Embryonic facial prominence (tissue), 1 donor: ENCODE measurements around the gene CRYGB.
A peak's percentile ranks its signal among the peaks of the same experiment; 100 is the strongest.
"Not testable (repeated sequence)": the region's sequence is repeated elsewhere in the genome, so short reads cannot be mapped to it uniquely, and the experiment has no call there.

Source experiments
- DNase-seq: peaks from one replicate; pipeline ENCODE4 v3.0.0-alpha.2; 2016; ENCODE audit errors: extremely low spot score

Gene CRYGB

DNA sequence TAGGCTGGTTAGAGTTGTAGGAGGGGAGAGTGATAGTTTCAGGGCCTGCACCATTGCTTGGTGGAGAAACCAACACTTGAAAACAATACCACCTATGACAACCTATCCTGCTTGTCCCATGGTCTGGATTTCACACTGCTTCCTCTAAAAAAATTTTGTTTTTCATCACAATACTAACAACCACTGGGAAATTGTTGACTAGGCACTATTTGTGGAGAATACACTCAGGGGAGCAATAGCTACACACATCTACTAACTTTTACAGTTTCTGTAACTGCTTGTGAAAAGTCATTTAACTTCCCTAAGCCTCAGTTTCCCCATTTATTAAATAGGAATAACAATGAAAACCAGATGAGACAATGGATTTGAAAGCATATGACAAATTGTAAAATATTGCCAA, 4.1 kb upstream of the CRYGB start:
- no peak for DNase-seq

DNA sequence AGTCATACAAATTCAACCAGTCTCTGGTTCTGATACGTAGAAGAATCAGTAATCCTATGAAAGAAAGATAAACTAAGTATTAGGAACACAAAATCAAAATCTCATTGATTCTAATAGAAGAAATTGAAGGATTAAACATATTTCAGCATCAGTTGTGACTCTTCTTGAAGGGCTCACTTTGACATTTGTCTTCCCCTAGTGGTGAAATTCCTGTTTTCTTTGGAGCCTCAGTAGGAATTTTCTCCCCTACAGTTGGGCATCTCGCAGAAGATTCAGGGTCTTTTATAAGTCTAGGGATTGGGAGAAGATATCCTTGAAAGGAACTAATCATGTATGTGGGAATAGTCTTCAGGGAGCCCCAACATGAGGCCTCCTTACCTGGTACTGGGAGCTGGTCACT, 2.8 kb upstream of the CRYGB start:
- no peak for DNase-seq

DNA sequence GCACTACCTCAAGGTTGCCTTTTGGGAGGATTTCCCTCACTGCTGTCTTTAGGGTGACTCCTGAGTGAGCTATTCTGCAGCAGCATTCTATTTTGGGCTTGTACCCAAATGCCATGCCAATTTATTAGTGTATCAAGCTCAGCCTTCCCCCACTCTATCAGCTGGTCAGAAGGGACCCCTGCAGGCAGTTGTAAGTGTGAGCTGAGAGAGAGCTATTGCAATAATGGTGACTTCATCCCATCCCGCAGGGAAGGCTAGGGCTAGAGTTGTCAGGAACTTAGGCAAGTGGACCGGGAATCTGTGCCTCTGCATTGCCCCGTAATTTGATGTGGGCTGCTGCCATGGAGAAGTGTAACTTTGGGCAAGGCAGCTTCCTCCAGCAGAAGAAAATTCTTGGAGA, 1.8 kb upstream of the CRYGB start:
- no peak for DNase-seq

DNA sequence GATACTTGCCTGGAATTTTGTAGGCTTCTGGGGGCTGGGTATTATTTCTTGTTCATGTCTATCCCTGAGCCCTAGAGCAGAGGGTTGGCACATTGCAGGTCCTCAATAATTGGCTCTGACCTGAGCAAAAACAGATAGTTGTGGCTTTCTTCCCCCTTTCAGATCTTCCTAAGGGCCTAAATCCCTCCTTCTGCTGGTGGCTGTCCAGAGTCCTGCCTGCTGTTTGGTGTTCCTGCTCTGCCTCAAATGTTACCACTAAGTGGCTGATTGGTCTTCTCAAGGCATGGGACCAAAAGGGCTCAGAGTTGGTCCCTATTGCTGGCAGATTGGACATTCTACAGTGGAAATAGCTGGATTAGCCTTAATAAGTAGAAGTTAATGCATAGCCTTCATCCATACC, 1.1 kb upstream of the CRYGB start:
- DNase-seq: no peak

DNA sequence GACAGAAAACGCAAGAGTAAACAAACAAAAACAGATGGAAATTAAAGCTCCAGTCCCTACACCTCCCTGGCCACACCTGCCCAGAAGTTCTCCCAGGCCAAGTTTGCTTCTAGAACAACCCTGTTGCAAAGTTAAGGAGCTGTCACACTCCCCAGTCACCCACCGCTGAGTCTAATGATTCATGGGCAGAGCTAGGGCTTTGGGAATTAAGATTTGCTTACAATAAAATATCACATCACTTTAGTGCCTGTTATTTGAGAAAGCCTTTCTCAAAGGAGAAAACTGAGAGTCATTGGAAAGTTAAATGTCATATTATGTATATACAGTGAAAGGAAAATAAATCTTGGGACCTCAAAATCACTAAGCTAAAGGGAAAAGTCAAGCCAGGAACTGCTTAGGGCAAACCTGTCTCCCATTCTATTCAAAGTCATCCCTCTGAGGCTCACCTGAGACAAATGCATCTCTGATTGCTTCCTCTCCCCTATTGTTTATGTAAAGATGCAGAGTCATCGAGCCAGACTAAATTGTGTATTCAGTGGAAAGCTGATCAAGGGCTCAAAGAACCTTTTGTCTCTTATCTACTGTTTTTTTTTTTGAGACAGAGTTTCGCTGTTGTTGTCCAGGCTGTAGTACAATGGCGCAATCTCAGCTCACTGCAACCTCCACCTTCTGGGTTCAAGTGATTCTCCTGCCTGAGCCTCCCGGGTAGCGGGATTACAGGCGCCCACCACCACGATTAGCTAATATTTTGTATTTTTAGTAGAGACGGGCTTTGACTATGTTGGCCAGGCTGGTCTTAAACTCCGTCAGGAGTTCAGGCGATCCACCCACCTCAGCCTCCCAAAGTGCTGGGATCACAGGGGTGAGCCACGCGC, 2.8 kb downstream of the CRYGB start:
- no peak for DNase-seq

DNA sequence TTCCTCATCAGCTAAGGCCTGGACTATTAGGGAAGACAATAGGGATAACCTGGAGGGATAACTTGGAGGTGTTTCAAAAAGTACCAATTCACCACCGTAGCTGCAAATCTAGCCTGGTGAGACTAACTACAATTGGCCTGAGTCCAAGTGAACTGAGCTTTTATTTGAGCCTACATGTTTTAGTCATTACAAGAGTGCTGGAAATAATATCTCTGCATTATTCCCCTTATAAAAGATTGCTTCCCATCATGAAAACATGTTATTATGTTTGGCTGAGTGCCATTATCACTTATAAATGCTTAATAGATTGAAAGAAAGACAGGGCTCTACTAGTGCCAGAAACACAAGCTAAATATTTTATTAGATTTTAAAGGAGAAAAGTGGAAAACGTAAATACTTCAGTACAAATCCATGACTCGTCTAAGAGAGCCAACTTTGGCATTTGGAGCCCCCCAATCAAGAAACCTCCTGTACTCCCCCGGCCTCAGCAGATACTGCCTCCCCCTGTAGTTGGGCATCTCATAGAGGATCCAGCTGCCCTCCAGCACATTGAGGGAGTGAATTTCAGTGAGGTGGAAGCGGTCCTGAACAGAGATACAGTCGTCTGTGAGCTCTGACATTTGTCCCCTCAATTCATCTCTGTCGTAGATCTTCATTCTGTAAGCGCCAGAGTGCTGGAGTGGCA, 3.6 kb downstream of the CRYGB start:
- DNase-seq: peak; percentile 20

DNA sequence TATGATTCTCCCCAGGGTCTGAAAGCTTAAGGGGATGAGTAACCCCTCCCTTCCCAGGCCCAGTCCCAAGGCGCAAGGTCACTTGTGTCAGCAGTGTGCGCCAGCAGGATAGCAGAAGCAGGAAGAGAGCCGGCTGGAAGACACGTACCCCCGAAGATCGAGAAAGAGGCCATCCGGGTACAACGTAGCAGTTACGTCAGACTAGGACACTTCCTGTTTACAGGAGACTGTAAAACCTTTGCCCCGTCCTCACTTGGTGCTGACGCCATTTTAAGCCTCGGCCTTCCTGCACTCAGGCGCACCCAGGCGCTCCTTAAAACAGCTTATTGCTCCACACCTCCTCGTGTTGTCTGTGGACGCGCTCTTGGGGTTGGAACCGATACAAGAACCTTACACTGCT, 6.5 kb downstream of the CRYGB start:
- no peak for DNase-seq

DNA sequence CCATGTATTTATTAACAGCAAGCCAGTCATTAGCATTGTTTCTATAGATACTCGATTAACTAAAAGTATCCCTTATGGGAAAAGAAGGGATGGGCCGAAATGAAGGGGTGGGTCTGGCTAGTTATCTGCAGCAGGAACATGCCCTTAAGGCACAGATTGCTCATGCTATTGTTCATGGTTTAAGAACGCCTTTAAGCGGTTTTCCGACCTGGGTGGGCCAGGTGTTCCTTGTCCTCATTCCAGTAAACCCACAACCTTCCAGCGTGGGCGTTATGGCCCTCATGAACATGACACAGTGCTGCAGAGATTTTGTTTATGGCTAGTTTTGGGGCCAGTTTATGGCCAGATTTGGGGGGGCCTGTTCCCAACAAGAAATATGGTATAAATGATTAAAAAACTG, 7.6 kb downstream of the CRYGB start:
- not testable (repeated sequence) for DNase-seq

DNA sequence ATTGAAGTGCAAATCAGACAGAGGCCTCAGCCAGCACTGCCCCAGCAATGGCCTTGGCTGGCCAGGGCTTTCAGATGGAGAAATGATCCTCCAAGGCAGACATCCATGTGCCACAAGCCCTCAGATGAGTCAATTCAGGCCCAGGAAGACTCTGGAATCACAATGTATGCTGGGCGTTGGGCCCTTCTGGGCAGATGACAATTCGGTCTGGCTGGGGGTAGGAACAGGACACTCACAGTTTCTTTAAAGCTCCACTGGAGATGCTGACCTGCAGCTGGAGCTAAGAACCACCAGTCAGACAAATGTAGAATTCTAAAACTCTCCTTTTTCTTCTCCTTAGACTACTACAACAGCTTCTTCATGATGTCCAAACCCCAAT, 9.3 kb downstream of the CRYGB start:
- no peak for DNase-seq

DNA sequence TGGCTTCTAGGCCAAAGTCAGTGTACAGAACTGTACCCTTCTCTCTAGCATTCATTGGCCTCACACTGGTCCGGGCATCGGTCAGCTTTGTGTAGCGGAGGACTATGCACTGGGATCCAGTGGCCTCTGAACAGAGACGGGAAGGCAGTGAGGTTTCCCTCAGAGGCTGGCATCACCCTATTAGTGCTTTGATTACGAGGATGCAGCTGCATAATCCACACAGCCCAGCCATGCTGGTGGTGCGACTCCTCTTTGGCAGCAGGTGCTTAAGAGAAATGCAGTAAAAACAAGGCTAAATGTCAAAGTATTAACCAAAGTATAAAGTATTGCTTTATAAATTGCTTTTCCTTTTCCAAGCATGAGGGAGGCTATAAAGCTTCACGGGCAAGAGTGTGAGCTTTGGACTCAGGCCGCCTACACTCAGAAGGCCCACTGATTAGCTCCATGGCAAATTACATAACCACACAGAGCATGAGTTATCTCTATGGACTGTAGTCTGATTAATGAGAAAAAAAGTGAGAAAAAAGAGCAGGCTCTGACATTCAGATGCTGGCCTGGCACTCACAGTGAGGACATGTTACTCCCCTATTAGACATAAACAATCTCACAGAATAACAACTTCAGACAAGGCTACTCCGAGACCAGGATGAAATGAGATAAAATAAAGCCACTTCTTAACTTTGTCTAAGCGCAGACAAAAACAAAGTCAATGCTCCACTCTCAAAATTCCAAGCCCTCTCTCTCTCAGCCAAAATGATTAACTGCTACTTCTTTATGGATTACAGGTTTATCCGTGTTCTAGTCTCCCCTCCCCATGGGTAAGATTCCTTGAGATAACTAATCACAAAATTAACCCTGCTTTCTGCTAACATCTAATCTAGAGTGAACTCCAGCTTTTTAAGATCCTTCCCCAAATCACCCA, 9.9 kb downstream of the CRYGB start:
- no peak for DNase-seq

DNA sequence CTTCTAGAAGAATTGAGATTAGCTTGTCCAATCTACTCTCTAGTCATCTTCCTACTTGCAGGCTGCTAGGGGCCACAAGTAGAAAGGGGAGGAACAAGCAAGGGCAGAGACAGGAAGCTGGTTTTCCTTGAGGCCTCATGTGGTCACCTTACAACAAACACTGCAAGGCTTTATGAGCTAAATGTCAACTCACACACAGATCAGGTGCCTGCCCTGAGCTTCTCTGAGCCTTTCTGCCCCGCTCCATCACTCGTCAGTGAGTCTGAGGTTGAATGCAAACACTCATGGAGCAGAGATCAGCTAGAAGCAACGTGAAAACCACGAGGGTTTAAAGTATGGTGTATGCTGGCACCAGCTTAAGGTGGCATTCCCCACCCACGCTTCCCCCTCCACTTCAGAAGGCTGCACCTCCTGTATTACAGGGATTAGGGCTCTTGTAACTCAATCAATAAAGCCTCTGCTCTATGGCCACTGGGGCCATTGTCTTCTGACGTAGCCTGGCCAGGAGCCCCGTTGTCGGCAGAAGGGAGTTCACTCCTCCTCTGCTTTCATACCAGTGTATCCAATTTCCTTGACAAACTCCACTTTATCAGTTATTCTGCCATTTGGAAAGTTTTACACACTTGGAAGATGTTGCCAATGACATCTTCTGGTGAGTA, 10.9 kb downstream of the CRYGB start:
- DNase-seq: no peak

DNA sequence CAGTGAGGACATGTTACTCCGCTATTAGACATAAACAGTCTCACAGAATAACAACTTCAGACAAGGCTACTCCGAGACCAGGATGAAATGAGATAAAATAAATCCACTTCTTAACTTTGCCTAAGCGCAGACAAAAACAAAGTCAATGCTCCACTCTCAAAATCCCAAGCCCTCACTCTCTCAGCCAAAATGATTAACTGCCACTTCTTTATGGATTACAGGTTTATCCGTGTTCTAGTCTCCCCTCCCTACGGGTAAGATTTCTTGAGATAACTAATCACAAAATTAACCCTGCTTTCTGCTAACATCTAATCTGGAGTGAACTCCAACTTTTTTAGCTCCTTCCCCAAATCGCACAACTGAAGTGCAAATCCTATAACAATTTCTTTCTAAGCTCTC, 15.2 kb downstream of the CRYGB start:
- no peak for DNase-seq

DNA sequence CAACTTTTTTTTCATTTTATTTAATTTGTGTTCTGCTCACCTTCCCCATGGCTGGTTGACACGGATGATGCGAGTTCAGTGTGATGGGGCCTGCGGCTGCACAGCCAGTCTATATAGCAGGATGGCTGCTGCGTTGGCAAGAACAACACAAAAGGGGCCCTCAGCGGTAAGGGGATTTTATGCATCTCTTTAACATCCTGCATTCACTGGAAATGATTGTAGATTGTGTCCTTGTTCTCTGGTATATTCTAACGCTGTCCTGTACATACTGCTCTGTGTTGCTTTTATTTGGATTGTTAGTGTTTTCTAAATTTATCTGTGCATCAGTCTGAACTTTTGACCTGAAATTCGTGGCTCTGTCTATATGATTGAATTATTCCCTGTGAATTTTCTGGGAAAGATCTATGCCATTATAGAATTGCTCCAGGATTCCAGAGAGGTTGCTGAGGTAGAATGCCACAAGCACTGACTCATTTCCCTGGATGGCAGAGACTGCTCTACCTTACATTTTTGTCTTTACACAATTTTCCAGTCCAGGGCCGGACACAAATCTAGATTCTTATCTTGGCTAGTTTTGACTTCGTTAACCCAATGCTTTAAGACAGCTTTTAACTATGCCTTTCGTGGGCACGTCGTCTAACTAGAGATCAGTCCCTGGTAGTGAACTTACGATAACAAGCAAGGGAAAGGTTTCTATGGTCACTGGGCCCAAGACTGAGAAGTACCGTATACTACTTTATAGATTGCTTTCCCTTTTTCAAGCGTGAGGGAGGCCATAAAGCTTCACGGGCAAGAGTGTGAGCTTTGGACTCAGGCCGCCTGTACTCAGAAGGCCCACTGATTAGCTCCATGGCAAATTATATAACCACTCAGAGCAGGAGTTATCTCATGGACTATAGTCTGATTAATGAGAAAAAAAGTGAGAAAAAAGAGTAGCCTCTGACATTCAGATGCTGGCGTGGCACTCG, 15.9 kb downstream of the CRYGB start, which contains the start of gene CRYGC:
Gene CRYGC, minus strand, starts transcription at position 85 of the 968 bp plus-strand sequence. Its CDS starts 36 bp downstream, at position 49.
- no peak for DNase-seq

DNA sequence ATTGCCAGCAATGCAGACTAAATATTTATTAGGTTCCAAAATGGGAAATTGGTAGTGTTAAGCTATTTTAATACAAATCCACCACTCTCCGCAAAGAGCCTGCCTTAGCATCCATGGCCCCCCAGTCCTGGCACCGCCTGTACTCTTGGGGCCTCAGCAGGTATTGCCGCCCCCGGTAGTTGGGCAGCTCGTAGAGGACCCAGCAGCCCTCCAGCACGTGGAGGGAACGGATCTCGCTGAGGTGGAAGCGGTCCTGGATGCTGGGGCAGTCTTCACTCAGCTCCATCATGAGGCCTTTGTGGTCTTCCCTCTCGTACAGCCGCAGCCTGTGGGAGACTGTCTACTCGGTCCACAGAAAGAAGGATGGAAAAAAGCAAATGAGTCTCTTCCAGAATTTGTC, 17.8 kb downstream of the CRYGB start:
- no peak for DNase-seq

DNA sequence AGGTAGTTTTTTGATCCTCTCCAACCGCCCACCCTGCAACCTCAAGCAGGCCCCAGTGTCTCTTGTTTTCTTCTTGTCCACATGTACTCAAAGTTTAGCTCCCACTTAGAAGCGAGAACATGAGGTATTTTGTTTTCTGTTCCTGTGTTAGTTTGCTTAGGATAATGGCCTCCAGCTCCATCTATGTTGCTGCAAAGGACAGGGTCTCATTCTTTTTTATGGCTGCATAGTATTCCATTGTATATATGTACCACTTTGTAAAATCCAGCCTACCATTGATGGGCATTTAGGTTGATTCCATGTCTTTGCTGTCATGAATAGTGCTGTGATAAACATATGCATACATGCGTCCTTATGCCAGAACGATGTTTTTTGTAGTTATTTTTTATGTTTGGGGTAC, 18.9 kb downstream of the CRYGB start:
- DNase-seq: no peak

DNA sequence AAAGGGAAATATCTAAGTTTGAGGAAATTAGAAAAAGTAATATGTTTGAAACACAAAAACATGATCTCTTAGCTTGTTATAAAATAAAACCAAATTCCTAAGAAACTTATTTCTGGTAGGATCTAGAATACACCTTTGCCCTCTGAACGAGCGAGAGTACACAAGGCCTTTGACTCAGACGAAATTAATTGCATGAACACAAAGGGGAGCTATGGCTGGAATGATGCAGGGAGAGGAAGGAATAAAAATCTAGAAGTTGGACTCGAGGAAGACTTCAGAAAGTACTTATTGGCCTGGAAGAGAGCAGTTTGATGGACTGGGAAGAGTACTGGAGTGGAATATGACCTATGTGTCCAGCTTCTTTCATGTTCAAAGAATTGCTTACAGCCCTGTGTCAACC, 20.7 kb downstream of the CRYGB start:
- DNase-seq: no peak

DNA sequence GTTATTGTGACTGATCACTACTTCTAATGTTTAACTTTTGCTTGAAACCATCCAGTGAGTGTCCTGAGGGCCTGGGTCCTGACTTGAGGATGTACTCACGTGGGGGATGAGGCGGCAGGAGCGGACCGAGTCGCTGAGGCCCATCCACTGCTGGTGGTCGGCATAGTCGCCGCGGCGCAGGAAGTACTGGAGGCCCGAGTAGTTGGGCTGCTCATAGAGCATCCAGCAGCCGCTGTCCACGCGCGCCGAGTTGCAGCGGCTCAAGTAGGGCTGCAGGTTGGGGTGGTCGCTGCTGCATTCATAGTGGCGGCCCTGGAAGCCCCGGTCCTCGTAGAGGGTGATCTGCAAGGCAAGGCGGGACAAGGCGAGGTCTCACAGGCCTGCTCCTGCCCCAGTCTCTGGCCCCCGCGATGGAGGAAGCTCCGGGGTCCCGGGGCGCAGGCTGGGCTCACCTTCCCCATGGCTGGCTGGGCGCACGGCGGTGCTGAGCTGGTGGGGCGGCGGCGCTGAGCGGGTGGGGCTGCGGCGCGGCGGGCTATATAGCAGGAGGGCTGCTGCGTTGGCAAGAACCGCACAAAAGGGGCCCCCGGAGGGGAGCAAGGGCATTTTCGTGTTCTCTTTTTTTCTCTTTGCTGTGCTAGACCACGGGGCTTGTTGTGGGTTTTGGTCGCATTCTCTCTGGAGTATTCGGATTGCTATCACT, 21.8 kb downstream of the CRYGB start, which contains the start of gene CRYGD:
Gene CRYGD, minus strand, starts transcription at position 512 of the 703 bp plus-strand sequence. Its CDS starts 51 bp downstream, at position 461.
- not testable (repeated sequence) for DNase-seq

DNA sequence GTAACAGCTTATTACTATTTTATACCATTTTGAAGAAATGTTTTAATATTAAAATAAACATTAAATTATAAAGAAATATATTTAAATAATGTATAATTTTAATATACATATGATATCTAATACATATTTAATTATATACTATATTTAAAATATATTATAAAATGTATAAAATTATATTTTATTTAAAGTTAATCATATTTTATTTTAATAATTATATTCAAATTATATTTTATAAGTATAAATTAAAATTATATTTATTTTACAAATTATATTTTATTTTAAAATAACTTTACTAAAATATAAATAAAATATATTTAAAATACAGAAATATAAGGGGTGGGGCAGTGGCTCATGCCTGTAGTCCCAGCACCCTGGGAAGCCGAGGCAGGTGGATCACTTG, 23.7 kb downstream of the CRYGB start:
- DNase-seq: no peak

DNA sequence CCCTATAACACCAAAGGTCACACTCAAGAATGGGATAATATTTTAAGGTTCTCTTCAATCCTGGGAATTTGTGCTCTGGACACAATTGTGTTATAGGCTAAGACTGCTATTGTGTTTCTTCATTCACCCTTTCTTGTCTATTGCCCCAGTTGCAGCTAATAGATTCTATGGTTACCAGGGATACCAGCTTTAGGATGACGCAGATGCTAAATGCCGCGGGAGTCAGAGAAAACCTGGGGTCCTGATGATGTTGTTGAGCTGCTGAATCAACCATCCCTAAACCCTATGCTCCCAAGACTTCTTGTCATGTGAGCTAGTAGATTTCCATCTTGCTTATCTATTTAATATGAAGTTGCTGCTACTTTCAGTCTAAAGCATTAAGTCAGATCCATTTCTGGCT, 27.0 kb downstream of the CRYGB start:
- no peak for DNase-seq

DNA sequence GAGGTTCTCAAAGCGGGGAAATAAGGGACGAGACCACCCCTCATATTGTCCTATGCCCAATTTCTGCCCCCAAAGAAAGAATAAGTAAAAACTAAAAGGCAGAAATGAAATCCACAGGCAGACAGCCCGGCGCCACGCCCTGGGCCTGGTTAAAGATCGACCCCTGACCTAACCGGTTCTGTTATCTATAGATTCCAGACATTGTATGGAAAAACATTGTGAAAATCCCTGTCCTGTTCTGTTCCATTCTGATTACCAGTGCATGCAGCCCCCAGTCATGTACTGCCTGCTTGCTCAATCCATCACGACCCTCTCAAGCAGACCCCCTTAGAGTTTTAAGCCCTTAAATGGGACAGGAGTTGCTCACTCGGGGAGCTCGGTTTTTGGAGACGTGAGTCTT, 28.6 kb downstream of the CRYGB start:
- DNase-seq: not testable (repeated sequence)
